SK-N-SH (cell line): ENCODE results near the gene AP1B1. TPM values are rescaled to one million over a fixed set of nuclear protein-coding genes. Genes with fewer than 3 reads are reported as not detected.

ENCODE experiments used
- CTCF ChIA-PET: fragments of 300-600, 350-600 bp; formaldehyde crosslinking; extraction: SDS; loops from one replicate; lab custom pipeline; 2021; lab: Yijun Ruan, JAX
- POLR2A ChIA-PET: fragments of 350-600 bp; sonication (Branson Sonifier 250); formaldehyde crosslinking; extraction: SDS; loops from one replicate; lab custom pipeline; 2020; ENCODE audit warnings: antibody characterized with exemption, inconsistent platforms; lab: Yijun Ruan, JAX
- DNase-seq: peaks from one replicate; pipeline ENCODE4 v3.0.0; 2012
- H2AFZ ChIP-seq: fragments of 200-600 bp; sonication (generic); 2 replicates; pipeline ENCODE4 v1.8.1; 2016; ENCODE audit warnings: antibody characterized with exemption, mild to moderate bottlenecking, low read depth
- H3F3A ChIP-seq: fragments of 200-600 bp; sonication (generic); replicated peaks from 2 replicates; pipeline ENCODE3; 2016; ENCODE audit warnings: antibody characterized with exemption, mild to moderate bottlenecking; ENCODE audit not compliant: insufficient read depth
- H3K27ac ChIP-seq, 2 experiments: fragments of 200-500 bp in 1 of 2; fragments of 200-600 bp in 1 of 2; sonication (Bioruptor generic) in 1 of 2; sonication (generic), shearing (Covaris generic) in 1 of 2; 2 replicates each; pipeline versions ENCODE4 v1.5.1 to v1.6.1; 2014 to 2016; ENCODE audit warnings: low read depth in 2 of 2, inconsistent platforms in 1 of 2, low read length in 1 of 2, mild to moderate bottlenecking in 1 of 2, mixed read lengths in 1 of 2
- H3K27me3 ChIP-seq: fragments of 200-600 bp; sonication (generic), shearing (Covaris generic); 2 replicates; pipeline ENCODE4 v1.6.1; 2016; ENCODE audit warnings: mixed run types; ENCODE audit not compliant: insufficient read depth
- H3K36me3 ChIP-seq, 2 experiments: fragments of 200-500 bp in 1 of 2; fragments of 200-600 bp in 1 of 2; sonication (Bioruptor generic) in 1 of 2; sonication (generic) in 1 of 2; replicated peaks in 1 of 2; 2 replicates each; pipeline versions ENCODE3 to v1.5.1; 2014 to 2016; ENCODE audit warnings: low read length in 1 of 2, mild to moderate bottlenecking in 1 of 2; ENCODE audit not compliant: insufficient read depth in 2 of 2, control insufficient read depth in 1 of 2
- H3K4me1 ChIP-seq, 2 experiments: fragments of 200-500 bp in 1 of 2; fragments of 200-600 bp in 1 of 2; sonication (Bioruptor generic) in 1 of 2; sonication (generic), shearing (Covaris generic) in 1 of 2; 2 replicates each; pipeline versions ENCODE4 v1.5.1 to v1.6.1; 2014 to 2016; ENCODE audit warnings: low read depth in 1 of 2, low read length in 1 of 2, mixed run types in 1 of 2; ENCODE audit not compliant: insufficient read depth in 2 of 2, control insufficient read depth in 1 of 2
- H3K4me2 ChIP-seq: fragments of 200-600 bp; sonication (generic), shearing (Covaris generic); 2 replicates; pipeline ENCODE4 v1.6.1; 2017; ENCODE audit warnings: mixed run types
- H3K4me3 ChIP-seq, 2 experiments: fragments of 200-500 bp in 1 of 2; fragments of 200-600 bp in 1 of 2; sonication (Bioruptor generic) in 1 of 2; sonication (generic), shearing (Covaris generic) in 1 of 2; 2 replicates each; pipeline versions ENCODE4 v1.5.1 to v1.8.1; 2014 to 2016; ENCODE audit warnings: low read depth in 2 of 2, inconsistent platforms in 1 of 2, low read length in 1 of 2, mild to moderate bottlenecking in 1 of 2, mixed read lengths in 1 of 2, moderate library complexity in 1 of 2
- H3K79me2 ChIP-seq: fragments of 200-600 bp; sonication (generic); 2 replicates; pipeline ENCODE4 v1.8.1; 2017; ENCODE audit warnings: mild to moderate bottlenecking; ENCODE audit not compliant: insufficient read depth
- H3K9ac ChIP-seq: fragments of 200-600 bp; sonication (generic); 2 replicates; pipeline ENCODE4 v1.6.1; 2017; ENCODE audit warnings: mixed run types
- H3K9me2 ChIP-seq: fragments of 200-600 bp; sonication (generic); 2 replicates; pipeline ENCODE4 v1.6.1; 2017; ENCODE audit warnings: mixed run types
- H3K9me3 ChIP-seq: fragments of 200-600 bp; sonication (generic); 2 replicates; pipeline ENCODE4 v1.6.1; 2017; ENCODE audit warnings: mixed run types, mild to moderate bottlenecking, moderate library complexity
- H4K20me1 ChIP-seq: fragments of 200-600 bp; sonication (generic); 2 replicates; pipeline ENCODE4 v1.6.1; 2017; ENCODE audit warnings: mild to moderate bottlenecking, mixed run types; ENCODE audit not compliant: insufficient read depth
- CHD2 ChIP-seq: fragments of 150-350 bp; IDR thresholded peaks from 2 replicates; pipeline ENCODE4 v1.6.1; 2018; ENCODE audit warnings: low read length; ENCODE audit not compliant: partially characterized antibody
- ELF1 ChIP-seq: IDR thresholded peaks from 2 replicates; pipeline ENCODE4 v1.4.0; 2012
- EP300 ChIP-seq, 2 experiments: IDR thresholded peaks; 2 replicates each; pipeline versions ENCODE4 v1.4.0 to v1.6.1; 2012; ENCODE audit warnings: borderline replicate concordance in 1 of 2, low read depth in 1 of 2, low read length in 1 of 2
- EZH2phosphoT487 ChIP-seq: fragments of 200-600 bp; sonication (generic); IDR thresholded peaks from 2 replicates; pipeline ENCODE4 v1.6.1; 2017; ENCODE audit warnings: low read depth, mixed run types, mild to moderate bottlenecking, antibody characterized with exemption, moderate library complexity, borderline replicate concordance
- FOSL2 ChIP-seq: IDR thresholded peaks from 2 replicates; pipeline ENCODE4 v1.4.0; 2012; ENCODE audit warnings: low read depth, mild to moderate bottlenecking, moderate library complexity, borderline replicate concordance
- FOXJ3 ChIP-seq: sonication (generic); formaldehyde crosslinking; IDR thresholded peaks from 2 replicates; pipeline ENCODE4 v1.5.1; 2020; ENCODE audit warnings: mild to moderate bottlenecking, missing genetic modification reagents
- FOXM1 ChIP-seq: IDR thresholded peaks from 2 replicates; pipeline ENCODE4 v1.4.0; 2012; ENCODE audit warnings: low read depth, mild to moderate bottlenecking
- GABPA ChIP-seq: IDR thresholded peaks from 2 replicates; pipeline ENCODE4 v1.4.0; 2012; ENCODE audit warnings: low read depth, mild to moderate bottlenecking
- GATA2 ChIP-seq: sonication (generic); formaldehyde crosslinking; IDR thresholded peaks from 2 replicates; pipeline ENCODE4 v1.5.0; 2020; ENCODE audit warnings: mild to moderate bottlenecking, missing genetic modification reagents
- IRF3 ChIP-seq: fragments of 150-350 bp; IDR thresholded peaks from 2 replicates; pipeline ENCODE4 v1.6.1; 2016; ENCODE audit warnings: mild to moderate bottlenecking, low read depth, low read length
- JUND ChIP-seq: IDR thresholded peaks from 2 replicates; pipeline ENCODE4 v1.4.0; 2012
- MEF2A ChIP-seq: IDR thresholded peaks from 2 replicates; pipeline ENCODE4 v1.4.0; 2012; ENCODE audit warnings: low read depth, borderline replicate concordance
- MXI1 ChIP-seq: IDR thresholded peaks from 2 replicates; pipeline ENCODE4 v1.6.1; 2012; ENCODE audit warnings: mild to moderate bottlenecking, low read depth, low read length, improper control_type of control experiment
- NFIC ChIP-seq: IDR thresholded peaks from 2 replicates; pipeline ENCODE4 v1.4.0; 2012; ENCODE audit warnings: borderline replicate concordance
- NRF1 ChIP-seq: IDR thresholded peaks from 2 replicates; pipeline ENCODE4 v1.6.1; 2012; ENCODE audit warnings: low read depth, mild to moderate bottlenecking, low read length
- POLR2AphosphoS5 ChIP-seq: IDR thresholded peaks from 2 replicates; pipeline ENCODE4 v1.6.1; 2012; ENCODE audit warnings: low read depth, low read length
- RAD21 ChIP-seq: IDR thresholded peaks from 2 replicates; pipeline ENCODE4 v1.6.1; 2012; ENCODE audit warnings: mild to moderate bottlenecking, low read length
- RCOR1 ChIP-seq: fragments of 150-350 bp; IDR thresholded peaks from 2 replicates; pipeline ENCODE4 v1.6.1; 2017; ENCODE audit warnings: antibody characterized with exemption, low read length
- REST ChIP-seq: IDR thresholded peaks from 2 replicates; pipeline ENCODE4 v1.6.1; 2012; ENCODE audit warnings: mild to moderate bottlenecking, low read depth, low read length, moderate library complexity
- RXRA ChIP-seq: IDR thresholded peaks from 2 replicates; pipeline ENCODE4 v1.4.0; 2012; ENCODE audit warnings: low read depth, mild to moderate bottlenecking, borderline replicate concordance
- SIN3A ChIP-seq: IDR thresholded peaks from 2 replicates; pipeline ENCODE4 v1.6.1; 2012; ENCODE audit warnings: low read depth, mild to moderate bottlenecking, low read length, moderate library complexity, borderline replicate concordance
- SMC3 ChIP-seq: IDR thresholded peaks from 2 replicates; pipeline ENCODE4 v1.6.1; 2012; ENCODE audit warnings: low read depth, low read length, improper control_type of control experiment
- TAF1 ChIP-seq: IDR thresholded peaks from 2 replicates; pipeline ENCODE4 v1.6.1; 2012; ENCODE audit warnings: low read depth, mild to moderate bottlenecking, low read length, moderate library complexity, borderline replicate concordance
- USF1 ChIP-seq: IDR thresholded peaks from 2 replicates; pipeline ENCODE4 v1.4.0; 2012; ENCODE audit warnings: low read depth, borderline replicate concordance
- YY1 ChIP-seq: IDR thresholded peaks from 2 replicates; pipeline ENCODE4 v1.4.0; 2012; ENCODE audit warnings: low read depth, mild to moderate bottlenecking
- WGBS: methylation state at CpG from one replicate; pipeline ENCODE4 v1.1.6; 2017; ENCODE audit warnings: low lambda C conversion rate; 5-methylcytosine and 5-hydroxymethylcytosine counted together
- polyA plus RNA-seq, 3 experiments: library from polyadenylated mRNA; depleted of rRNA; stranded (reverse); fragments of >200 nt; gene quantifications; 2 replicates each; pipeline ENCODE4 v1.2.3, GENCODE V29; 2012
- TF ChIP-seq, protein P1 (sequence below): fragments of 200-600 bp; sonication (generic); IDR thresholded peaks from 2 replicates; pipeline ENCODE4 v1.6.1; 2017; ENCODE audit warnings: antibody characterized with exemption, mild to moderate bottlenecking, moderate library complexity
- TF ChIP-seq, protein P2 (sequence below): IDR thresholded peaks from 2 replicates; pipeline ENCODE4 v1.4.0; 2012; ENCODE audit warnings: low read depth

AP1B1 gene
- polyA plus RNA-seq, 1 of the 3 experiments (the other 2 are of a cell fraction): 51.9 TPM

DNA sequence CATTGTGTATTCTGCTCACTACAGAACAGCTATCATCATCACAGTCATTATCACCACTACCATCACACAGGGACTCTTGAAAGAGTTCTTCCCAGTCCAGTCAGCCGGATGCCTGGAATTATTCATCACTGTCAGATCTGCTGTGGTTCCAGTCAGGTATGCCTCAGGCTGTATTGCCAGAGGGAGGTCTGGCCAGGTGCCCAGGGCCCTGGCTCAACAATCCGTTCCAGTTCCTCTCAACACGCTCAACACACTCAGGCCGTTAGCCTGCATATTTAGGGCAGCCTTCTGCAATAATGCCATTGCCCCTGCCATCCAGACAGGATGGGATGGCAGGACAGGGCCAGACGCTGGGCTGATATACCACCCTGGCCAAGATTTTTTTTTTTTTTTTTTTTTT is 44.2 kb downstream of the AP1B1 start:
- Histone ChIP-seq H3K4me3 (no peak overlapping the region), H4K20me1 (no peaks in the 10 kb centered on the region), H3K4me2 (peak overlapping the region; percentile 56), H3F3A (peaks cover 26% of the 10 kb centered on the region), H3K4me1 (peaks cover 20 to 56% of the 10 kb centered on the region in 2 experiments), H3K27ac (peak overlapping the region; percentile 89 to 95), H3K36me3 (peaks cover 23 to 61% of the 10 kb centered on the region in 2 experiments), H3K9me3 (no peaks in the 10 kb centered on the region), H3K79me2 (no peaks in the 10 kb centered on the region), H3K9me2 (no peaks in the 10 kb centered on the region), H3K9ac (peak overlapping the region; percentile 35; the same call in 1 of the 2 replicates), H2AFZ (no peak overlapping the region), H3K27me3 (no peaks in the 10 kb centered on the region)
- peak; percentile 76 for DNase-seq
- ChIA-PET POLR2A (interaction anchor here (0.7 to 1.1 kb wide), 2 partner anchors 137 to 209 kb away, joined by 3 to 4 read pairs; no protein-coding TSS in a partner anchor), CTCF (interaction anchor here (1.0 to 1.5 kb wide), 6 partner anchors 9 to 38 kb away, joined by 3 to 7 read pairs (median 4); partner anchors contain the start of gene GAS2L1)
- WGBS: 1% methylated on average over 5 of the region's 5 CpGs
- no peak for TF ChIP-seq USF1
- peak; percentile 81 for TF ChIP-seq FOXJ3 (CRISPR knock-in tag)
- TF ChIP-seq EZH2phosphoT487: no peak
- no peak for TF ChIP-seq GABPA
- no peak for TF ChIP-seq ELF1
- TF ChIP-seq YY1: no peak
- TF ChIP-seq REST: no peak
- no peak for TF ChIP-seq IRF3
- peak; percentile 62 for TF ChIP-seq CHD2
- 0 out of 2 replicates have a peak, but pooled peaks have one; percentile 13 for TF ChIP-seq RAD21
- no peak for TF ChIP-seq TAF1
- TF ChIP-seq SMC3: no peak
- TF ChIP-seq MXI1: peak; percentile 37
- no peak for TF ChIP-seq MEF2A
- peak; percentile 82; the same call in 1 of the 2 replicates for TF ChIP-seq JUND
- TF ChIP-seq GATA2 (CRISPR knock-in tag): peak; percentile 80
- peak; percentile 84 for TF ChIP-seq RCOR1
- TF ChIP-seq, protein P1, sequence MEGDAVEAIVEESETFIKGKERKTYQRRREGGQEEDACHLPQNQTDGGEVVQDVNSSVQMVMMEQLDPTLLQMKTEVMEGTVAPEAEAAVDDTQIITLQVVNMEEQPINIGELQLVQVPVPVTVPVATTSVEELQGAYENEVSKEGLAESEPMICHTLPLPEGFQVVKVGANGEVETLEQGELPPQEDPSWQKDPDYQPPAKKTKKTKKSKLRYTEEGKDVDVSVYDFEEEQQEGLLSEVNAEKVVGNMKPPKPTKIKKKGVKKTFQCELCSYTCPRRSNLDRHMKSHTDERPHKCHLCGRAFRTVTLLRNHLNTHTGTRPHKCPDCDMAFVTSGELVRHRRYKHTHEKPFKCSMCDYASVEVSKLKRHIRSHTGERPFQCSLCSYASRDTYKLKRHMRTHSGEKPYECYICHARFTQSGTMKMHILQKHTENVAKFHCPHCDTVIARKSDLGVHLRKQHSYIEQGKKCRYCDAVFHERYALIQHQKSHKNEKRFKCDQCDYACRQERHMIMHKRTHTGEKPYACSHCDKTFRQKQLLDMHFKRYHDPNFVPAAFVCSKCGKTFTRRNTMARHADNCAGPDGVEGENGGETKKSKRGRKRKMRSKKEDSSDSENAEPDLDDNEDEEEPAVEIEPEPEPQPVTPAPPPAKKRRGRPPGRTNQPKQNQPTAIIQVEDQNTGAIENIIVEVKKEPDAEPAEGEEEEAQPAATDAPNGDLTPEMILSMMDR: no peak
- no peak for TF ChIP-seq NRF1
- no peak; the same call in 1 of the 2 replicates for TF ChIP-seq RXRA
- peak; percentile 73; the same call in 1 of the 2 replicates for TF ChIP-seq POLR2AphosphoS5
- peak; percentile 74 for TF ChIP-seq FOSL2
- peak; percentile 97 for TF ChIP-seq NFIC
- TF ChIP-seq SIN3A: peak; percentile 73; the same call in 1 of the 2 replicates
- peak; percentile 70 to 89; a peak in 3 of 4 replicates for TF ChIP-seq EP300 (IDR thresholded peaks at IDR 0.05; ENCODE audit: borderline replicate concordance in 1 of 2, low read depth in 1 of 2, low read length in 1 of 2)
- no peak for TF ChIP-seq FOXM1
- TF ChIP-seq, protein P2, sequence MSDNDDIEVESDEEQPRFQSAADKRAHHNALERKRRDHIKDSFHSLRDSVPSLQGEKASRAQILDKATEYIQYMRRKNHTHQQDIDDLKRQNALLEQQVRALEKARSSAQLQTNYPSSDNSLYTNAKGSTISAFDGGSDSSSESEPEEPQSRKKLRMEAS: peak; percentile 76
